ENCODE data around the gene CRELD2.
A peak's percentile ranks its signal among the peaks of the same experiment; 100 is the strongest.
"Not testable (repeated sequence)": the region's sequence is repeated elsewhere in the genome, so short reads cannot be mapped to it uniquely, and the experiment has no call there.

CRELD2 gene

DNA sequence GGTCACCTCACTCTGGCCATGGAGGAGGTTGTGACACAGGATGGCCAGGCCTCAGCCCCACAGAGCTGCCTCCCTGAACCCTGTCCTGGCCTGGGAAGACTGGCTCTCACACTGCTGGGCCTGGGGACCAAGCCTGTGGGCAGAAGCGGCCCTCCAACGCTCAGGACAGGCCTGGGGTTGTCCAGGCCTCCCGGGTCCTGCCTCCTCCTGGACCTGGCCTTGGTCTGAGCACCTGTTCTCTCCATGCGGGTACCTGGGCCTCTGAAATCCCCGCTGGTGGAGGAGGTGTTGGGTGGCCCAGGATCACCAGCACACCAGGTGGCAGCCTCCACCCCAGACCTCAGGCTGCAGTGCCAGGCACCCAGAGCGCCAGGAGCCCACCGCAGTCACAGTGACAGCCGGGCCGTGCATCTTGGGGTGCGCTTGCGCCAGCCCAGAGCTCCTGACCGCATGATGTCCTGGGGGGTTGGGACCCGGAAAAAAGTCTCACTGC is 26.0 kb downstream of the CRELD2 start:
- H3K4me3 ChIP-seq (ENCODE audit: insufficient read depth, low read depth, low read length, poor library complexity, severe bottlenecking), result no peak overlapping the region
- no peak for DNase-seq

GRCh38 chr22:49945042-49945794 is 26.8 kb downstream of the CRELD2 start:
- not testable (repeated sequence) for H3K27me3 ChIP-seq (replicated peaks; ENCODE audit: control insufficient read depth, insufficient read depth, low read length, poor library complexity, severe bottlenecking); H3K4me3 ChIP-seq (ENCODE audit: insufficient read depth, low read depth, low read length, poor library complexity, severe bottlenecking); H3K9me3 ChIP-seq (ENCODE audit: control insufficient read depth, low read length); H3K4me1 ChIP-seq (ENCODE audit: control insufficient read depth, insufficient read depth, low read length, poor library complexity, severe bottlenecking); H3K36me3 ChIP-seq (ENCODE audit: control insufficient read depth, insufficient read depth, low read length)
- H3K27ac ChIP-seq (ENCODE audit: insufficient read depth, low read length, poor library complexity, severe bottlenecking), result peak overlapping the region; percentile 71
- DNase-seq, result peak; percentile 50 to 60 (median 58)

More for the DNA sequence above, 26.0 kb downstream of the CRELD2 start:
- no peaks in the 10 kb centered on the region for H3K9me3 ChIP-seq (ENCODE audit: control insufficient read depth, low read length)
- no peaks in the 10 kb centered on the region for H3K36me3 ChIP-seq (ENCODE audit: control insufficient read depth, insufficient read depth, low read length)
- H3K27ac ChIP-seq (ENCODE audit: insufficient read depth, low read length, poor library complexity, severe bottlenecking), result peak overlapping the region; percentile 71
- no peaks in the 10 kb centered on the region for H3K27me3 ChIP-seq (replicated peaks; ENCODE audit: control insufficient read depth, insufficient read depth, low read length, poor library complexity, severe bottlenecking)
- H3K4me1 ChIP-seq (ENCODE audit: control insufficient read depth, insufficient read depth, low read length, poor library complexity, severe bottlenecking), result peaks cover 7% of the 10 kb centered on the region

DNA sequence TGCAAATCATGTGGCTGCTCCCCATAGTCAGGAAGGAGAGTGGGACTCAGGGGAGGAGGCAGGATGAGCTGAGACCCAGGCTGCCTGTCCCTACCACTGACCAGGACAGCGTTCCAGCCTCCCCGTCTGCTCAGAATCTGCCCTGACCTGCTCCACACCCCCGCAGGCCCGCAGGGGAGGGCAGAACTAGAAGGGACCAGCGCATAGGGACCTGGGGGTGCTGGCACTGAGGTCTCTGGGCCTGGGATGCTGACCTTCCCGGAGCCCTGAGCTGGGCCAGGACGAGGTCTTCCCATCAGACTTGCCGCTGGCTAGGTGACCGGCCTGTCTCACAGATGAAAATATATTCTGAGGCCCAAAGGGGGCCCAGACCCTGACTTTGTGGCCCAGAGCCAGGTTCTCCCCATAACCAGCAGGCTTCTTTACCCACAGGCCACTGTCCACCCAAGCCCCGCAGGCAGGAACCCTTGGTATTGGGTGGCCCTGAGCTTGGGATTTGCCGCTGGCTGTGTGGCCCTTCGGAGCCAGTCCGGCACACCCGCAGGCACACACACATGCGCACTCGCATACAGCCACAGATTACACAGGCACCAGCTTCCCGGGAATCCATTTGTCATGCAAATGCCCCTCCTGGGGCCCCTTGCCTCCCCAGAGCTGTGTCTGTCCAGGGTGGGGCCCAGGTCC is 28.3 kb downstream of the CRELD2 start:
- Histone ChIP-seq H3K4me1 (ENCODE audit: control insufficient read depth, insufficient read depth, low read length, poor library complexity, severe bottlenecking) (peaks cover 7% of the 10 kb centered on the region), H3K36me3 (ENCODE audit: control insufficient read depth, insufficient read depth, low read length) (no peaks in the 10 kb centered on the region), H3K4me3 (ENCODE audit: insufficient read depth, low read depth, low read length, poor library complexity, severe bottlenecking) (no peak overlapping the region), H3K27me3 (replicated peaks; ENCODE audit: control insufficient read depth, insufficient read depth, low read length, poor library complexity, severe bottlenecking) (no peaks in the 10 kb centered on the region), H3K27ac (ENCODE audit: insufficient read depth, low read length, poor library complexity, severe bottlenecking) (peak overlapping the region; percentile 71), H3K9me3 (ENCODE audit: control insufficient read depth, low read length) (no peaks in the 10 kb centered on the region)
- DNase-seq, result no peak

DNA sequence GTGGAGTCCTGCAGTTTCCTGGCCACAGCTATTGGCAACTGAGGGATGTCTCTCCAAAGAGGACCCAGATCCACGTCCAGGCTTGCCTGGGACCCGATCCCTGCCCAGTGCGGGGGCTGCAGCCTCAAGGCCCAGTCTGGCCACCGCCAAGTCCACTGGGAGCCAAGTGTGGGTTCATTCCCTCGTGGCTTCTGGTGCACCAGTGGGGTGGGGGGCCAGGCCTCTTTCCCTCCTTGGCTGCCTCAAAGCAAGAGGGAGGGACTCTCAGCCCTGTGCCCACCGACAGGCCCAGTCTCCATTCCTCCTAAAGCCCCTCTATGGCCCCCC is 28.8 kb downstream of the CRELD2 start:
- no peaks in the 10 kb centered on the region for H3K36me3 ChIP-seq (ENCODE audit: control insufficient read depth, insufficient read depth, low read length)
- no peak for DNase-seq
- H3K27me3 ChIP-seq (replicated peaks; ENCODE audit: control insufficient read depth, insufficient read depth, low read length, poor library complexity, severe bottlenecking), result no peaks in the 10 kb centered on the region
- no peak overlapping the region for H3K27ac ChIP-seq (ENCODE audit: insufficient read depth, low read length, poor library complexity, severe bottlenecking)
- no peak overlapping the region for H3K4me3 ChIP-seq (ENCODE audit: insufficient read depth, low read depth, low read length, poor library complexity, severe bottlenecking)
- H3K9me3 ChIP-seq (ENCODE audit: control insufficient read depth, low read length), result no peaks in the 10 kb centered on the region
- H3K4me1 ChIP-seq (ENCODE audit: control insufficient read depth, insufficient read depth, low read length, poor library complexity, severe bottlenecking), result peaks cover 7% of the 10 kb centered on the region

GRCh38 chr22:49948116-49948957 is 29.9 kb downstream of the CRELD2 start:
- Histone ChIP-seq H3K27me3 (replicated peaks; ENCODE audit: control insufficient read depth, insufficient read depth, low read length, poor library complexity, severe bottlenecking) (no peaks in the 10 kb centered on the region), H3K9me3 (ENCODE audit: control insufficient read depth, low read length) (no peaks in the 10 kb centered on the region), H3K4me1 (ENCODE audit: control insufficient read depth, insufficient read depth, low read length, poor library complexity, severe bottlenecking) (peaks cover 7% of the 10 kb centered on the region), H3K36me3 (ENCODE audit: control insufficient read depth, insufficient read depth, low read length) (no peaks in the 10 kb centered on the region), H3K4me3 (ENCODE audit: insufficient read depth, low read depth, low read length, poor library complexity, severe bottlenecking) (no peak overlapping the region), H3K27ac (ENCODE audit: insufficient read depth, low read length, poor library complexity, severe bottlenecking) (no peak overlapping the region)
- no peak for DNase-seq

DNA sequence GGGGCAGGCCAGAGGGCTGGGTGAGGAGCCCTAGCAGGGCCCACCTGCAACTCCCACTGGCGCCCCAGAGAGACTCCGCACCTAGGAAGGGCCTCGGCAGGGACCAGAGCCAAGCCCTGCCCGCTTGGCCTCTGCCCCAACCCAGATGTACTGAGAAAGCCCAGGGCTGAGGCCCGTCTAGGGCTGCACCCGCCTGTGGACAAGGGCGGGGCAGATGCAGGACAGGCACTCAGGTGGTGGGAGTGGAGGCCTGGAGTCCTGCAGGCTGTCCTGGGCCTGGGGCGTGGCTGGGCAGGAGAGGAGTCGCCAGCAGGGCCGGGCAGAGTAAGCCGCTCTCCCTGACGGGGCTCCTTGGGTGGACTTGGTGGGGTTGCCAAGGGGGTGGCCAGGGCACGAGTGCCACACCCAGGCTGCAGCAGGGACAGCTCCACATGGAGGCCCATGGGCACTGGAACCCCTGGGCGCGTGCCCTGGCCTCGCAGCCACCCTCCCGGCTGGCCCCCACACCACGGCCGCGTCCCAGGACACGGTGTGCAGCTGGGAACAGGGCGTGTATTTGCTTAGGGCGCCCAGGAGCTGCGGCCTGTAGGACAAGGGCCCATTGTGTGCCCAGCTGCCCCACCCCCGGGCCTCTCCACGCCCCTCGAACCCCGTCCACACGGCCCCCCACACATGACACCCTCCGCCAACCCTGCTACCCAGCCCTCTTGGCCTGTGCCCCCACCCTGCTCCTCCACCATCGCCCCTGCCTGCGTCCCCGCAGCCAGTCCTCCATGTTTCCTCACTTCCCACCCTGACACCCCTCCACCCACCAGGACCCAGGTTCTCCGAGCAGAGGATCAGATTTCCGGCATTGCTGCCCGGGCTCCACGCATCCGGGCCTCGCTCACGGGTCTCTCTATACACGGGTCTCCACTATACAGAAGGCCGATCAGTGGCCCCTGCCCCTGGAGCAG is 30.8 kb downstream of the CRELD2 start:
- DNase-seq, result no peak
- no peak overlapping the region for H3K4me3 ChIP-seq (ENCODE audit: insufficient read depth, low read depth, low read length, poor library complexity, severe bottlenecking)
- H3K27me3 ChIP-seq (replicated peaks; ENCODE audit: control insufficient read depth, insufficient read depth, low read length, poor library complexity, severe bottlenecking), result no peaks in the 10 kb centered on the region
- peaks cover 7% of the 10 kb centered on the region for H3K4me1 ChIP-seq (ENCODE audit: control insufficient read depth, insufficient read depth, low read length, poor library complexity, severe bottlenecking)
- H3K36me3 ChIP-seq (ENCODE audit: control insufficient read depth, insufficient read depth, low read length), result no peaks in the 10 kb centered on the region
- H3K27ac ChIP-seq (ENCODE audit: insufficient read depth, low read length, poor library complexity, severe bottlenecking), result no peak overlapping the region
- no peaks in the 10 kb centered on the region for H3K9me3 ChIP-seq (ENCODE audit: control insufficient read depth, low read length)

DNA sequence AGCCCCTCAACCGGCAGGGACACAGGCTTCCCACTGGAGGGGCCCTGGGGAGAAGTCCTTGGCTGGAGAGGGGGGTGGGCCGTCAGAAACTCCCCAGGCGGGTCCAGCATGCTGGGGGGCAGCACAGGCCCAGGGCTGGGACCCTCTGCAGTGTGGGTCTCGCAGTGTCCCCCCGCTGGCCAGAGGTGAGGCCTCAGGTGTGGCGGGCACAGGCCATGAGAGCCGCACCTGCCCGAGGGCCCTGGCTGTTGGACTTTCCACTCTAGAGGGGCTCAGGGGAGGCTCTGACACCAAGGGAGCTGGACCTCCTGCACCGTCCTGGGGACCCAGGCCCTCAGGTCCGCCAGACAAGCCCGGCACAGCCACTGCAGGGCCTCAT is 31.5 kb downstream of the CRELD2 start:
- H3K27me3 ChIP-seq (replicated peaks; ENCODE audit: control insufficient read depth, insufficient read depth, low read length, poor library complexity, severe bottlenecking), result no peaks in the 10 kb centered on the region
- DNase-seq, result no peak
- no peaks in the 10 kb centered on the region for H3K9me3 ChIP-seq (ENCODE audit: control insufficient read depth, low read length)
- no peak overlapping the region for H3K27ac ChIP-seq (ENCODE audit: insufficient read depth, low read length, poor library complexity, severe bottlenecking)
- H3K4me3 ChIP-seq (ENCODE audit: insufficient read depth, low read depth, low read length, poor library complexity, severe bottlenecking), result no peak overlapping the region
- peaks cover 7% of the 10 kb centered on the region for H3K4me1 ChIP-seq (ENCODE audit: control insufficient read depth, insufficient read depth, low read length, poor library complexity, severe bottlenecking)
- H3K36me3 ChIP-seq (ENCODE audit: control insufficient read depth, insufficient read depth, low read length), result no peaks in the 10 kb centered on the region

GRCh38 chr22:49950396-49950994 is 32.1 kb downstream of the CRELD2 start:
- Histone ChIP-seq H3K4me1 (ENCODE audit: control insufficient read depth, insufficient read depth, low read length, poor library complexity, severe bottlenecking) (peaks cover 6% of the 10 kb centered on the region), H3K36me3 (ENCODE audit: control insufficient read depth, insufficient read depth, low read length) (no peaks in the 10 kb centered on the region), H3K27ac (ENCODE audit: insufficient read depth, low read length, poor library complexity, severe bottlenecking) (no peak overlapping the region), H3K9me3 (ENCODE audit: control insufficient read depth, low read length) (no peaks in the 10 kb centered on the region), H3K27me3 (replicated peaks; ENCODE audit: control insufficient read depth, insufficient read depth, low read length, poor library complexity, severe bottlenecking) (no peaks in the 10 kb centered on the region), H3K4me3 (ENCODE audit: insufficient read depth, low read depth, low read length, poor library complexity, severe bottlenecking) (no peak overlapping the region)
- DNase-seq, result no peak
